ENCODE measurements around the gene UPF3A. TPM values are rescaled to one million over a fixed set of nuclear protein-coding genes. Genes with fewer than 3 reads are reported as not detected.

UPF3A gene
- total RNA-seq (2012; rRNA removed) (11.7 and 17.5 TPM in 2 replicates), polyA plus RNA-seq (2012; rRNA removed) (47.2 and 51.6 TPM in 2 replicates), Bru-seq, nascent RNA (percentile 88 among the genes with signal in this experiment), BruChase-seq, experiment 1, labeled RNA remaining after a 6-hour chase (percentile 97 among the genes with signal in this experiment), BruChase-seq, experiment 2, labeled RNA remaining after a 2-hour chase (percentile 96 among the genes with signal in this experiment)
- polyA plus RNA-seq (2012; cell fraction: cytosol; rRNA removed), result 16.1 and 25.1 TPM in 2 replicates
- polyA plus RNA-seq (2012; cell fraction: nucleus; rRNA removed; ENCODE audit: low replicate concordance), result 42.5 and 154 TPM in 2 replicates
- long read RNA-seq, partial matches to known transcripts, result 31 of 61 reads
- long read RNA-seq, other reads (novel, unspliced or antisense), result 21 of 61 reads

GRCh38 chr13:114281351-114282040, at the start of gene UPF3A:
Gene UPF3A, plus strand, starts transcription at chr13:114281601. Its CDS starts 39 bp downstream, at chr13:114281640.
- ChIA-PET POLR2A (ENCODE audit: unreplicated experiment) (interaction anchor here (0.6 kb wide), 1 partner anchor 59 kb away, joined by 3 read pairs; no protein-coding TSS in a partner anchor), CTCF (no interaction called here)
- H4K8ac ChIP-seq (ENCODE audit: low read depth in 2 of 2, low read length in 2 of 2), result peak within 1 kb of the TSS; percentile 83 to 100
- DNase-seq, result peak; percentile 87
- peaks cover 12% of the 10 kb centered on the region for H3K36me3 ChIP-seq (ENCODE audit: control insufficient read depth, insufficient read depth, low read length)
- peak within 1 kb of the TSS; percentile 99 for H2BK15ac ChIP-seq (ENCODE audit: low read depth, low read length)
- H3K79me1 ChIP-seq (ENCODE audit: low read depth in 1 of 2, low read length in 2 of 2), result peaks cover 19 to 39% of the 10 kb centered on the region in 2 experiments
- H4K91ac ChIP-seq (ENCODE audit: insufficient read depth, low read depth, low read length), result peak within 1 kb of the TSS; percentile 99
- BruUV-seq (replicated peaks), result no TSS peak
- H2BK5ac ChIP-seq (ENCODE audit: low read depth, low read length, poor library complexity, severe bottlenecking), result peak within 1 kb of the TSS; percentile 100
- no peaks in the 10 kb centered on the region for H3K27me3 ChIP-seq (ENCODE audit: control insufficient read depth, insufficient read depth, low read length)
- peak within 1 kb of the TSS; percentile 97 for H3K18ac ChIP-seq (ENCODE audit: low read depth, low read length)
- H2BK20ac ChIP-seq (ENCODE audit: low read depth, low read length), result peak within 1 kb of the TSS; percentile 81; the same call in 1 of the 2 replicates
- dilution Hi-C loops (cut with HindIII; ENCODE audit: low sequenced_read_pairs, unreplicated experiment) (no loop called here), in situ Hi-C loops (cut with MboI; ENCODE audit: low sequenced_read_pairs) (no loop called here), intact Hi-C loops (cut with micrococcal nuclease) (no loop called here)
- H4K20me1 ChIP-seq (ENCODE audit: insufficient read depth, low read length), result peaks cover 3% of the 10 kb centered on the region; the same call in 1 of the 2 replicates
- peak within 1 kb of the TSS; percentile 100 for H3K27ac ChIP-seq (ENCODE audit: insufficient read depth, low read length)
- peaks cover 4% of the 10 kb centered on the region for H3K4me1 ChIP-seq (ENCODE audit: control insufficient read depth, insufficient read depth, low read length)
- peak within 1 kb of the TSS; percentile 76 for H2AK5ac ChIP-seq (ENCODE audit: low read depth, low read length)
- H2AFZ ChIP-seq (replicated peaks; ENCODE audit: low read length, poor library complexity), result peak within 1 kb of the TSS; percentile 100
- H3K9me3 ChIP-seq (ENCODE audit: control insufficient read depth, insufficient read depth, low read length), result no peaks in the 10 kb centered on the region
- peak within 1 kb of the TSS; percentile 97 for H3K56ac ChIP-seq (ENCODE audit: extremely low read depth, insufficient read depth, low read length)
- peak within 1 kb of the TSS; percentile 82 for H3K4me2 ChIP-seq (ENCODE audit: low read depth, low read length)
- ATAC-seq (ENCODE audit: low read depth), result peak; percentile 88
- peak within 1 kb of the TSS; percentile 98 for H2BK120ac ChIP-seq (ENCODE audit: low read depth, low read length)
- WGBS, 2 experiments (ENCODE audit: extremely low coverage in 2 of 2, insufficient read length in 1 of 2), result 0% methylated on average over 17 of the region's 89 CpGs; no CpG with 5 or more reads in 1 of the 2 experiments
- peak within 1 kb of the TSS; percentile 99 for H3K23ac ChIP-seq (ENCODE audit: low read depth, low read length)
- H4K5ac ChIP-seq (ENCODE audit: low read depth, low read length), result peak within 1 kb of the TSS; percentile 98
- peak within 1 kb of the TSS; percentile 95 for H3K4me3 ChIP-seq (ENCODE audit: insufficient read depth, low read depth, low read length)
- peaks cover 3% of the 10 kb centered on the region for H3K9me1 ChIP-seq (ENCODE audit: insufficient read depth, low read length)
- H2AK9ac ChIP-seq (replicated peaks; ENCODE audit: low read depth, low read length, poor library complexity), result peak within 1 kb of the TSS; percentile 99
- H3K9ac ChIP-seq (ENCODE audit: low read depth, low read length), result peak within 1 kb of the TSS; percentile 99
- H3K4ac ChIP-seq (ENCODE audit: low read depth, low read length), result peak within 1 kb of the TSS; percentile 99
- H3K14ac ChIP-seq (replicated peaks; ENCODE audit: low read depth, low read length), result peak within 1 kb of the TSS; percentile 100
- TF ChIP-seq POLR2A (IDR thresholded peaks at IDR 0.05; ENCODE audit: low read depth, low read length) (peak; percentile 49; the same call in 1 of the 2 replicates), MXI1 (IDR thresholded peaks at IDR 0.05; ENCODE audit: borderline replicate concordance, low read depth, low read length) (peak; percentile 37; the same call in 1 of the 2 replicates), USF2 (IDR thresholded peaks at IDR 0.05; ENCODE audit: low read depth, low read length) (0 out of 2 replicates have a peak, but pooled peaks have one; percentile 2), RAD21 (IDR thresholded peaks at IDR 0.05; ENCODE audit: low read length) (no peak), RFX5 (IDR thresholded peaks at IDR 0.05; ENCODE audit: low read depth, low read length) (no peak), ELK1 (IDR thresholded peaks at IDR 0.05; ENCODE audit: borderline replicate concordance, low read depth, low read length) (no peak), MAZ (IDR thresholded peaks at IDR 0.05; ENCODE audit: borderline replicate concordance, low read depth, low read length) (peak; percentile 74; the same call in 1 of the 2 replicates), SMC3 (IDR thresholded peaks at IDR 0.05; ENCODE audit: low read depth, low read length) (no peak), CHD1 (IDR thresholded peaks at IDR 0.05; ENCODE audit: low read depth, low read length) (no peak), FOS (IDR thresholded peaks at IDR 0.05; ENCODE audit: low read depth, low read length) (no peak), CEBPB (IDR thresholded peaks at IDR 0.05; ENCODE audit: low read depth, low read length) (no peak), MAFK (IDR thresholded peaks at IDR 0.05; ENCODE audit: low read depth, low read length) (no peak), RCOR1 (IDR thresholded peaks at IDR 0.05; ENCODE audit: insufficient replicate concordance, low read length) (no peak), NFE2L2 (IDR thresholded peaks at IDR 0.05; ENCODE audit: low read depth, low read length) (no peak), BHLHE40 (IDR thresholded peaks at IDR 0.05; ENCODE audit: low read depth, low read length) (no peak)
